ENCODE data around the gene PGA3.

Gene PGA3

DNA sequence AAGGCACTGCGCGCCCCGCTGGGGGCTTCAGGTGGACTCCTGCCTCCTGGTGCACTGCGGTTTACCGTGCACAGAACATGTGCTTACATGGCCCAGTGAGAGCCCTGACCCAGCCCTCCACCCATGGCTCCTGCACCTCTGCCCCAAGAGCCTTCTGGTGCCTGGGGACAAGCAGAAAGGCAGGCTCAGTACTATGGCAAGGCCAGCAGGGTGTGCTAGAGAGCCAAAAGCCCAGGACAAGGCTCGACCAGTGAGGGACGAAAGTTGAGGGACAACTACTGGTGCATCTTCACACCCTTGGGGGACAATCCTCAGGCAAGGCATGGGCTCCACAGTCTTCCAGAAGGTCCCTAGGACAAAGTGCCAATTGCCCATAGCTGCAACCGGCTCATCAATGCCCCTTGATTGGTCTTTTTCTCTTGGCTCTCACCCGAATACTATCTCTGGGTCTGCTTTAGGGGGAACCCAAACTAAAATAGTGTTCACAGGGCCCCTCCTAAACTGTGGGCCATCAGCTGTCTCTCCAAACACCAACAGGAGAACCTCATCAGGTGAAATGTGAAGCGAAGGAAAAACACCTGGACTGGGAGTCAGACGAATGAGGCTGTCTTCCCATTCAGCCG, 51.2 kb downstream of the PGA3 start:
- DNase-seq = peak; percentile 6

- no peak for DNase-seq
Observed at GRCh38 chr11:61256710-61257482, 53.6 kb downstream of the PGA3 start.

DNA sequence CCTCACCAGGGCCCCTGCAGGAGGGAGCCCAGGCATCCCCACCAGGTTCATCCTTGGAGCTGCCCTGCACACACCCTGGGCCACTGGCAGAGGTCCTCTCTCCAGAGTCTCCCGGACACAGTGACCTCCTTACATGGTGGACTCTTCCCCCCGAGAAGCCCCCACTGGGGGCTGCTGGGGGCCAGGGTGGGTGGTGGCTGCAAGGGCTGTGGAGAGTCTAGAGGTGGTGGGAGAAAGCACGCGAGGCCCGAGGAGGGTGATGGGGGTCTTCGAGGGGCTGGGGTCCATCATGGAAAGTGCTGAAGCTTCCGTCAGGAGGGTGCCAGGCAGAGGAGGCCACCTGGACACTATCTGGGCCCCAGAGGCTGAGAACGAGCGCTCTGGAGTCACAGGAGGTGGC, 55.2 kb downstream of the PGA3 start:
- DNase-seq = no peak

- DNase-seq = no peak
Observed at GRCh38 chr11:61259363-61259762, 56.0 kb downstream of the PGA3 start.
